ENCODE results near the gene SENP1. TPM values are rescaled to one million over a fixed set of nuclear protein-coding genes. Genes with fewer than 3 reads are reported as not detected.

Gene SENP1
- total RNA-seq, 1 donor from 2014 or later: 11.8 TPM

GRCh38 chr12:48000878-48001504 is 104.9 kb downstream of the SENP1 start:
- no peak for DNase-seq (ENCODE audit: low spot score)

- no peak for DNase-seq (ENCODE audit: low spot score)
Measured at GRCh38 chr12:47999816-48000215, 106.1 kb downstream of the SENP1 start.

GRCh38 chr12:47997321-47997720 is 108.6 kb downstream of the SENP1 start:
- no peak for DNase-seq (ENCODE audit: low spot score)

- DNase-seq (ENCODE audit: low spot score): peak; percentile 38
Measured at GRCh38 chr12:47995981-47996401, 109.9 kb downstream of the SENP1 start.

GRCh38 chr12:47993491-47993890 is 112.4 kb downstream of the SENP1 start:
- no peak for DNase-seq (ENCODE audit: low spot score)

Other genes with a start within 250 kb of the SENP1 start
- 33.8 TPM for gene VDR, start 201.1 kb downstream of the SENP1 start, total RNA-seq
- gene TMEM106C, start 142.5 kb downstream of the SENP1 start, total RNA-seq: 101 TPM
- gene COL2A1, start 101.6 kb downstream of the SENP1 start, total RNA-seq: 0.09 TPM
- gene PFKM, start 13.3 kb upstream of the SENP1 start, total RNA-seq: 103 TPM
- gene ASB8, start 51.4 kb upstream of the SENP1 start, total RNA-seq: 39.5 TPM
- 5.2 TPM for gene CCDC184, start 77.6 kb upstream of the SENP1 start, total RNA-seq
- not detected for gene OR10AD1, start 97.2 kb upstream of the SENP1 start, total RNA-seq
- gene ZNF641, start 244.8 kb upstream of the SENP1 start, total RNA-seq: 29.9 TPM